CD14-positive monocyte (primary cell): ENCODE data around the gene DTNBP1. TPM values are rescaled to one million over a fixed set of nuclear protein-coding genes. Genes with fewer than 3 reads are reported as not detected.

Source experiments
- DNase-seq, 3 donors: peaks; one replicate each; pipeline ENCODE4 v3.0.0-alpha.2; 2011 to 2022
- H2AFZ ChIP-seq: 2 replicates; pipeline ENCODE4 v1.6.0; 2012; ENCODE audit warnings: mild to moderate bottlenecking, low read depth, low read length, inconsistent platforms; ENCODE audit not compliant: insufficient read depth, poor library complexity, severe bottlenecking
- H3K27ac ChIP-seq, 2 donors: 1 replicate in 1 of 2; 2 replicates in 1 of 2; pipeline ENCODE4 v1.5.1; 2012 to 2013; ENCODE audit warnings: low read length in 2 of 2, control low read depth in 1 of 2, inconsistent platforms in 1 of 2, low read depth in 1 of 2, mild to moderate bottlenecking in 1 of 2
- H3K27me3 ChIP-seq, 2 donors: one replicate each; pipeline versions ENCODE4 v1.6.0 to v1.6.1; 2011 to 2013; ENCODE audit warnings: low read length in 2 of 2; ENCODE audit not compliant: control insufficient read depth in 2 of 2, insufficient read depth in 2 of 2
- H3K36me3 ChIP-seq, 2 donors: replicated peaks in 1 of 2; 1 replicate in 1 of 2; 2 replicates in 1 of 2; pipeline versions ENCODE4 v1.5.1 to v1.6.1; 2012 to 2013; ENCODE audit warnings: low read length in 2 of 2, control low read depth in 1 of 2, inconsistent platforms in 1 of 2, mild to moderate bottlenecking in 1 of 2; ENCODE audit not compliant: insufficient read depth in 2 of 2, control insufficient read depth in 1 of 2
- H3K4me1 ChIP-seq, 2 donors: 1 replicate in 1 of 2; 2 replicates in 1 of 2; pipeline versions ENCODE4 v1.5.1 to v1.6.1; 2012 to 2013; ENCODE audit warnings: low read length in 2 of 2, control low read depth in 1 of 2, inconsistent platforms in 1 of 2, mild to moderate bottlenecking in 1 of 2, moderate library complexity in 1 of 2; ENCODE audit not compliant: insufficient read depth in 2 of 2, control insufficient read depth in 1 of 2
- H3K4me2 ChIP-seq: replicated peaks from 2 replicates; pipeline ENCODE3; 2012; ENCODE audit warnings: low read length, moderate library complexity, mild to moderate bottlenecking; ENCODE audit not compliant: poor library complexity, severe bottlenecking; ENCODE audit errors: extremely low read depth
- H3K4me3 ChIP-seq, 3 experiments: fragments of 200-600 bp in 1 of 3; sonication (generic) in 1 of 3; replicated peaks in 1 of 3; 1 replicate in 2 of 3; 2 replicates in 1 of 3; pipeline ENCODE4 v1.5.1; 2011 to 2013; ENCODE audit warnings: low read length in 3 of 3, mild to moderate bottlenecking in 3 of 3, control low read depth in 2 of 3, low read depth in 2 of 3, inconsistent platforms in 1 of 3, moderate library complexity in 1 of 3
- H3K79me2 ChIP-seq: 2 replicates; pipeline ENCODE4 v1.6.0; 2012; ENCODE audit warnings: mild to moderate bottlenecking, control low read depth, inconsistent platforms, low read length, moderate library complexity; ENCODE audit not compliant: insufficient read depth
- H3K9ac ChIP-seq: 2 replicates; pipeline ENCODE4 v1.6.0; 2017; ENCODE audit warnings: low read length, mild to moderate bottlenecking; ENCODE audit not compliant: insufficient read depth, poor library complexity, severe bottlenecking
- H3K9me3 ChIP-seq, 2 donors: replicated peaks in 1 of 2; 1 replicate in 1 of 2; 2 replicates in 1 of 2; pipeline versions ENCODE4 v1.5.1 to v1.6.1; 2012 to 2013; ENCODE audit warnings: low read length in 2 of 2, control low read depth in 1 of 2; ENCODE audit not compliant: control insufficient read depth in 1 of 2, insufficient read depth in 1 of 2
- H4K20me1 ChIP-seq: 2 replicates; pipeline ENCODE4 v1.6.0; 2012; ENCODE audit warnings: mild to moderate bottlenecking, low read length, control low read depth, moderate library complexity; ENCODE audit not compliant: insufficient read depth
- H3K27ac Mint-ChIP-seq, 7 donors: one replicate each; pipeline ENCODE4 v1.8.0; 2020; ENCODE audit warnings: mild to moderate bottlenecking in 7 of 7, mixed read lengths in 7 of 7, moderate library complexity in 6 of 7, inconsistent platforms in 2 of 7
- H3K27me3 Mint-ChIP-seq, 3 donors: one replicate each; pipeline ENCODE4 v1.8.0; 2021 to 2022; ENCODE audit warnings: low read depth in 3 of 3, mild to moderate bottlenecking in 3 of 3, mixed read lengths in 3 of 3, moderate library complexity in 3 of 3, inconsistent platforms in 1 of 3
- H3K36me3 Mint-ChIP-seq, 2 donors: one replicate each; pipeline ENCODE4 v1.8.0; 2020; ENCODE audit warnings: mixed read lengths in 2 of 2, inconsistent platforms in 1 of 2, mild to moderate bottlenecking in 1 of 2
- H3K4me1 Mint-ChIP-seq: one replicate; pipeline ENCODE4 v1.8.0; 2020; ENCODE audit warnings: mild to moderate bottlenecking, mixed read lengths
- H3K4me3 Mint-ChIP-seq, 2 donors: one replicate each; pipeline ENCODE4 v1.8.0; 2020; ENCODE audit warnings: mild to moderate bottlenecking in 2 of 2, mixed read lengths in 2 of 2, moderate library complexity in 1 of 2
- H3K9me3 Mint-ChIP-seq, 7 donors: one replicate each; pipeline ENCODE4 v1.8.0; 2020 to 2022; ENCODE audit warnings: mixed read lengths in 7 of 7, mild to moderate bottlenecking in 6 of 7, moderate library complexity in 6 of 7, inconsistent platforms in 2 of 7
- WGBS: methylation state at CpG from one replicate; pipeline ENCODE4 v1.1.5; 2013; ENCODE audit warnings: missing lambda C conversion rate; ENCODE audit not compliant: insufficient coverage; 5-methylcytosine and 5-hydroxymethylcytosine counted together
- intact Hi-C, 2 donors: fragments of 100-400 bp; cut with micrococcal nuclease; formaldehyde crosslinking; loops; one replicate each; pipeline versions ENCODE4 v1.15.0 to v1.15.1; 2023
- polyA plus RNA-seq, 3 donors: library from polyadenylated mRNA; depleted of rRNA in 1 of 3; unstranded in 2 of 3; stranded (reverse) in 1 of 3; fragments of 300-500 nt in 2 of 3; fragments of >200 nt in 1 of 3; fragmentation: Illumina TruSeq in 2 of 3; gene quantifications; 1 replicate in 2 of 3; 2 replicates in 1 of 3; pipeline ENCODE4 v1.2.3, GENCODE V29; 2012 to 2021
- TF ChIP-seq, protein P1 (sequence below): fragments of 200-600 bp; IDR thresholded peaks from one replicate; pipeline ENCODE4 v1.8.0; 2022; ENCODE audit warnings: antibody characterized with exemption, mild to moderate bottlenecking

DTNBP1 gene
- polyA plus RNA-seq, 3 donors: 19.7 to 26.9 (median 20.5) TPM

- Mint-ChIP-seq H3K4me3 (peak overlapping the region in 1 of 2 donors; percentile 46), H3K9me3 (no peaks in the 10 kb centered on the region), H3K27me3 (peaks cover 0 to 5% (median 0%) of the 10 kb centered on the region in 3 donors), H3K4me1 (peaks cover 32% of the 10 kb centered on the region), H3K36me3 (peaks cover 89 to 99% of the 10 kb centered on the region in 2 donors), H3K27ac (peak overlapping the region; percentile 90 to 97 (median 93))
- TF ChIP-seq, protein P1, sequence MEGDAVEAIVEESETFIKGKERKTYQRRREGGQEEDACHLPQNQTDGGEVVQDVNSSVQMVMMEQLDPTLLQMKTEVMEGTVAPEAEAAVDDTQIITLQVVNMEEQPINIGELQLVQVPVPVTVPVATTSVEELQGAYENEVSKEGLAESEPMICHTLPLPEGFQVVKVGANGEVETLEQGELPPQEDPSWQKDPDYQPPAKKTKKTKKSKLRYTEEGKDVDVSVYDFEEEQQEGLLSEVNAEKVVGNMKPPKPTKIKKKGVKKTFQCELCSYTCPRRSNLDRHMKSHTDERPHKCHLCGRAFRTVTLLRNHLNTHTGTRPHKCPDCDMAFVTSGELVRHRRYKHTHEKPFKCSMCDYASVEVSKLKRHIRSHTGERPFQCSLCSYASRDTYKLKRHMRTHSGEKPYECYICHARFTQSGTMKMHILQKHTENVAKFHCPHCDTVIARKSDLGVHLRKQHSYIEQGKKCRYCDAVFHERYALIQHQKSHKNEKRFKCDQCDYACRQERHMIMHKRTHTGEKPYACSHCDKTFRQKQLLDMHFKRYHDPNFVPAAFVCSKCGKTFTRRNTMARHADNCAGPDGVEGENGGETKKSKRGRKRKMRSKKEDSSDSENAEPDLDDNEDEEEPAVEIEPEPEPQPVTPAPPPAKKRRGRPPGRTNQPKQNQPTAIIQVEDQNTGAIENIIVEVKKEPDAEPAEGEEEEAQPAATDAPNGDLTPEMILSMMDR: no peak
- H3K9ac ChIP-seq: peak overlapping the region; percentile 2
- no peaks in the 10 kb centered on the region for H3K27me3 ChIP-seq
- peak overlapping the region; percentile 64 to 84 for H3K27ac ChIP-seq
- no peak overlapping the region for H2AFZ ChIP-seq
- DNase-seq: peak; percentile 63 to 87 (median 82)
- H3K79me2 ChIP-seq: peaks cover 57% of the 10 kb centered on the region
- H3K36me3 ChIP-seq: peaks cover 90 to 98% of the 10 kb centered on the region in 2 donors
- H4K20me1 ChIP-seq: peaks cover 98% of the 10 kb centered on the region
- H3K9me3 ChIP-seq: no peaks in the 10 kb centered on the region
- peaks cover 17 to 30% of the 10 kb centered on the region in 2 donors for H3K4me1 ChIP-seq
- H3K4me2 ChIP-seq: peak overlapping the region; percentile 45
- peak overlapping the region in 1 of 3 experiments; percentile 49 for H3K4me3 ChIP-seq
- intact Hi-C loops: no loop called here
- no CpG with 5 or more reads among the region's 6 CpGs for WGBS
Observed at GRCh38 chr6:15508441-15508871, 154.4 kb downstream of the DTNBP1 start.

- peaks cover 30% of the 10 kb centered on the region for H3K4me1 Mint-ChIP-seq
- H3K36me3 Mint-ChIP-seq: peaks cover 85 to 99% of the 10 kb centered on the region in 2 donors
- no peaks in the 10 kb centered on the region for H3K9me3 Mint-ChIP-seq
- TF ChIP-seq, protein P1: no peak
- intact Hi-C loops: no loop called here
- WGBS: 90% methylated on average over 14 of the region's 14 CpGs
- no peak overlapping the region for H3K9ac ChIP-seq
- H2AFZ ChIP-seq: no peak overlapping the region
- H3K9me3 ChIP-seq: no peaks in the 10 kb centered on the region
- peaks cover 17 to 26% of the 10 kb centered on the region in 2 donors for H3K4me1 ChIP-seq
- no peak overlapping the region for H3K4me2 ChIP-seq
- no peak overlapping the region for H3K4me3 Mint-ChIP-seq
- H3K4me3 ChIP-seq: no peak overlapping the region
- peak in 1 of 3 donors; percentile 34 for DNase-seq
- H3K27ac ChIP-seq: peak overlapping the region; percentile 64 to 84
- H3K27me3 Mint-ChIP-seq: peaks cover 0 to 5% (median 0%) of the 10 kb centered on the region in 3 donors
- no peaks in the 10 kb centered on the region for H3K27me3 ChIP-seq
- H3K36me3 ChIP-seq: peaks cover 90 to 98% of the 10 kb centered on the region in 2 donors
- H4K20me1 ChIP-seq: peaks cover 98% of the 10 kb centered on the region
- H3K79me2 ChIP-seq: peaks cover 63% of the 10 kb centered on the region
- peak overlapping the region; percentile 90 to 97 (median 93) for H3K27ac Mint-ChIP-seq
Observed at GRCh38 chr6:15507746-15508145, 155.1 kb downstream of the DTNBP1 start.
